B cell (primary cell): Measurements from ENCODE around the gene CLN3.

Experiments
- EZH2 ChIP-seq: IDR thresholded peaks from 2 replicates; pipeline ENCODE4 v1.6.1; 2012; ENCODE audit warnings: borderline replicate concordance, low read depth, mild to moderate bottlenecking, moderate library complexity, low read length; ENCODE audit not compliant: insufficient read depth, poor library complexity, severe bottlenecking
- TF ChIP-seq, protein P1 (sequence below): fragments of 200-600 bp; IDR thresholded peaks from one replicate; pipeline ENCODE4 v1.8.0; 2022; ENCODE audit warnings: antibody characterized with exemption, mild to moderate bottlenecking

DNA sequence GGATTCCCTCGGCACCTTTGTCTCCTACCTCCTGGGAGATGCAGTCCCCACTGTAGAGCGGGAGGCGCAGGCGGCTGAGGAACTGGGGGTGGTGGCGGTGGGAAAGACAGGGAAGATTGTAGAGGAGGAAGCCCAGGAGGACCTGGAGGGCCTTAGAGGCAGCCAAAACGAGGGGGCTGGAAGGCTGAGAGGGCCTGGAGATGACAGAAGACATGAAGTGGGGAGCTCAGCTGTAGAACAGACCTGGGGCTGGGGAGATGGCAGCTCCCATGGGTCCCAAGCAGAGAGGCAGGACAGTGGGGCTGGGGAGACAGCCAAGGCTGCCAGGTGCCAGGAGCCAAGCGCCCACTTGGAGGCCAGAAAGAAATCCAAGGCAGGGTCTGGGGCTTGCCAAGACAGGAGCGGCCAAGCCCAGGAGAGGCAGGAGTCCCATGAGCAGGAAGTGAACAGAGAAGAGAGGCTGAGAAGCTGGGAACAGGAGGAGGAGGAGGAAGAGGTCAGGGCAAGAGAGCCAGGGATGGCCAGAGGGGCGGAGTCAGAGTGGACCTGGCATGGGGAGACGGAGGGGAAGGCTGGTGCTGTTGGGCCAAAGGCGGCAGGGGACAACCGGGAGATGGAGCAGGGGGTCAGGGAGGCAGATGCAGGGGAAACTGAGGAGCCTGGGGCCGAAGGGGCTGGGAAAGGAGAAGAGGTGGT lies 3.4 kb upstream of the CLN3 start:
- TF ChIP-seq, protein P1, sequence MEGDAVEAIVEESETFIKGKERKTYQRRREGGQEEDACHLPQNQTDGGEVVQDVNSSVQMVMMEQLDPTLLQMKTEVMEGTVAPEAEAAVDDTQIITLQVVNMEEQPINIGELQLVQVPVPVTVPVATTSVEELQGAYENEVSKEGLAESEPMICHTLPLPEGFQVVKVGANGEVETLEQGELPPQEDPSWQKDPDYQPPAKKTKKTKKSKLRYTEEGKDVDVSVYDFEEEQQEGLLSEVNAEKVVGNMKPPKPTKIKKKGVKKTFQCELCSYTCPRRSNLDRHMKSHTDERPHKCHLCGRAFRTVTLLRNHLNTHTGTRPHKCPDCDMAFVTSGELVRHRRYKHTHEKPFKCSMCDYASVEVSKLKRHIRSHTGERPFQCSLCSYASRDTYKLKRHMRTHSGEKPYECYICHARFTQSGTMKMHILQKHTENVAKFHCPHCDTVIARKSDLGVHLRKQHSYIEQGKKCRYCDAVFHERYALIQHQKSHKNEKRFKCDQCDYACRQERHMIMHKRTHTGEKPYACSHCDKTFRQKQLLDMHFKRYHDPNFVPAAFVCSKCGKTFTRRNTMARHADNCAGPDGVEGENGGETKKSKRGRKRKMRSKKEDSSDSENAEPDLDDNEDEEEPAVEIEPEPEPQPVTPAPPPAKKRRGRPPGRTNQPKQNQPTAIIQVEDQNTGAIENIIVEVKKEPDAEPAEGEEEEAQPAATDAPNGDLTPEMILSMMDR, result no peak
- TF ChIP-seq EZH2, result no peak
